Vagina (tissue), 2 donors: Measurements from ENCODE around the gene PSMD1.

Source experiments
- CTCF ChIP-seq, 3 experiments: fragments of 450-650 bp in 2 of 3; fragments of 200-600 bp in 1 of 3; sonication (generic) in 1 of 3; IDR thresholded peaks; one replicate each; pipeline ENCODE4 v1.5.1; 2017 to 2019; ENCODE audit warnings: antibody characterized with exemption in 3 of 3, mild to moderate bottlenecking in 2 of 3, moderate library complexity in 2 of 3
- POLR2A ChIP-seq, 2 donors: fragments of 450-650 bp; IDR thresholded peaks; one replicate each; pipeline ENCODE4 v1.6.1; 2017; ENCODE audit warnings: antibody characterized with exemption in 2 of 2, mild to moderate bottlenecking in 2 of 2, moderate library complexity in 2 of 2
- POLR2AphosphoS5 ChIP-seq, 2 donors: sonication (generic); formaldehyde crosslinking; IDR thresholded peaks; one replicate each; pipeline ENCODE4 v1.9.0; 2017; ENCODE audit warnings: antibody characterized with exemption in 2 of 2, mild to moderate bottlenecking in 2 of 2, low read depth in 1 of 2; ENCODE audit not compliant: insufficient read depth in 1 of 2

- no peak for TF ChIP-seq CTCF (IDR thresholded peaks at IDR 0.05)
- TF ChIP-seq POLR2A (IDR thresholded peaks at IDR 0.05): no peak
- no peak for TF ChIP-seq POLR2AphosphoS5 (IDR thresholded peaks at IDR 0.05; ENCODE audit: insufficient read depth in 1 of 2, low read depth in 1 of 2)
These were observed 38.5 kb upstream of the PSMD1 start for GRCh38 chr2:231018184-231018583.
